Measurements from ENCODE around the gene UVSSA. TPM values are rescaled to one million over a fixed set of nuclear protein-coding genes. Genes with fewer than 3 reads are reported as not detected.

UVSSA gene
- total and polyA plus RNA-seq, 9 of the 15 experiments (the other 6 are each of a cell fraction or from before 2014, with no cell fraction given): 0.21 to 14.6 (median 3.3) TPM

- TF ChIP-seq TFAP4 (CRISPR knock-in tag; IDR thresholded peaks at IDR 0.05; ENCODE audit: borderline replicate concordance) (0 out of 2 replicates have a peak, but pooled peaks have one; percentile 17), SNRNP70 (optimal IDR thresholded peaks at IDR 0.05; ENCODE audit: low read depth, low read length) (no peak), CHD4 (IDR thresholded peaks at IDR 0.05; ENCODE audit: insufficient read depth, insufficient replicate concordance, low read depth, low read length, poor library complexity, severe bottlenecking) (no peak), RERE (CRISPR knock-in tag; IDR thresholded peaks at IDR 0.05; ENCODE audit: borderline replicate concordance) (0 out of 2 replicates have a peak, but pooled peaks have one; percentile 33), TEAD4 (IDR thresholded peaks at IDR 0.05; ENCODE audit: low read length) (no peak), TEAD4 (CRISPR knock-in tag; IDR thresholded peaks at IDR 0.05; ENCODE audit: borderline replicate concordance) (no peak), L3MBTL2 (IDR thresholded peaks at IDR 0.05) (no peak; the same call in 1 of the 2 replicates), ZNF696 (CRISPR knock-in tag; conservative IDR thresholded peaks at IDR 0.05) (no peak), E2F6 (IDR thresholded peaks at IDR 0.05; ENCODE audit: borderline replicate concordance in 1 of 2, extremely low read depth in 1 of 2, insufficient read depth in 1 of 2, insufficient read length in 1 of 2, low read depth in 1 of 2, low read length in 1 of 2, poor library complexity in 1 of 2, severe bottlenecking in 1 of 2) (peak in 1 of 2 experiments; percentile 32), ETV5 (CRISPR knock-in tag; IDR thresholded peaks at IDR 0.05; ENCODE audit: low read depth) (peak; percentile 24; the same call in 1 of the 2 replicates), ZNF253 (CRISPR knock-in tag; conservative IDR thresholded peaks at IDR 0.05) (no peak), STAT6 (CRISPR knock-in tag; IDR thresholded peaks at IDR 0.05) (no peak), RBM17 (IDR thresholded peaks at IDR 0.05; ENCODE audit: borderline replicate concordance, low read depth, low read length) (no peak)
Observed at GRCh38 chr4:1414831-1415680, 68.0 kb downstream of the UVSSA start (continued).

Data from K562 (cell line).